K562 treated with DMSO at 1 percent for 12 hours (cell line): ENCODE results near the gene RNF217. TPM values are rescaled to one million over a fixed set of nuclear protein-coding genes. Genes with fewer than 3 reads are reported as not detected.

Experiments used
- total RNA-seq: library from RNA; unstranded; fragments of 300-600 nt; gene quantifications from 2 replicates; pipeline ENCODE4 v1.2.3, GENCODE V29; 2022; ENCODE audit not compliant: insufficient read depth

RNF217 gene, protein sequence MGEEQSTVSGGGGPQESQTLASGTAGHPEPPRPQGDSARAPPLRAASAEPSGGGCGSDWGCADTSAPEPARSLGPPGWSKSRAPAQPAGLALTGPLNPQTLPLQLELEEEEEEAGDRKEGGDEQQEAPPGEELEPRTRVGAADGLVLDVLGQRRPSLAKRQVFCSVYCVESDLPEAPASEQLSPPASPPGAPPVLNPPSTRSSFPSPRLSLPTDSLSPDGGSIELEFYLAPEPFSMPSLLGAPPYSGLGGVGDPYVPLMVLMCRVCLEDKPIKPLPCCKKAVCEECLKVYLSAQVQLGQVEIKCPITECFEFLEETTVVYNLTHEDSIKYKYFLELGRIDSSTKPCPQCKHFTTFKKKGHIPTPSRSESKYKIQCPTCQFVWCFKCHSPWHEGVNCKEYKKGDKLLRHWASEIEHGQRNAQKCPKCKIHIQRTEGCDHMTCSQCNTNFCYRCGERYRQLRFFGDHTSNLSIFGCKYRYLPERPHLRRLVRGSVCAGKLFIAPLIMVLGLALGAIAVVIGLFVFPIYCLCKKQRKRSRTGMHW
- 9.8 and 15.4 TPM in 2 replicates for total RNA-seq

DNA sequence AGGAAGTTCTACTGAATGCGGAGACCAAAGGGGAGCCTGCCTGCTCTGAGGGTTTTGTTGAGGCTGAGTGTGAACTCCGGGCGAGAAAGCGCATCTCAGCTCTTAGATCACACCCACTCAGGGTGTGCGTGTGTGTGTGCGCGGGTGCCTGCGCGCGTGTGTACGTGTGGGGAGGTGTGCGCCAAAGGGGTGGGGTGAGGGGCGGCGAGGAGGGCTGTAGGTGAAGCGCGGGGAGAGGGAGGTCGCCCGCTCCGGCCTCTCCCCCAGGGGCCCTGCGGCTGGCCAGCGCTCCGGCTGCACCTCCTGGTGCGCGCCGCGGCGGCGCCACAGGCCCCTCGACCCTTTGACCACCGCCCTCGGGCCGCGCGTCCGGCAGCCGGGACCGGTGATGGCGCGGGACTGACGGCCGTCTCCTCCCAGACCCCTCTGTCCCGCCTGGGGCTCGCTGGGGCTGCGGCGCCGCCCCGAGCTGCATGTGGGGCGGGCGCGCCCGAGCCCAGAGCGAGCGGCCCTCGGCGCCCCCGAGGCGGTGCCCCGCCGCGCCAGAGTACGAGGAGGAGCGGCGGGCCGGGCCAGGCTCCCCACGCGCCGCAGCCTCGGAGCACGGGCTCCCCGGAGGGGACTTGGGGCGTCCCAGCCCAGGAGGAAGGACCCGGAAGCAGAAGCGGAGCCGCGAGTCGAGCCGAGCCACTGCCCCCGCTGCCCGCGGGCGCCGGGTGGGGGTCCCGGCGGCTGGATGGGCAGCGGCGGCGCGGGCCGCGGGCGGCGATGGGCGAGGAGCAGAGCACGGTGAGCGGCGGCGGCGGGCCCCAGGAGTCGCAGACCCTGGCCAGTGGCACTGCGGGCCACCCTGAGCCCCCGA lies at the start of gene RNF217:
Gene RNF217 (plus strand): TSS at position 661 of the 862 bp plus-strand sequence. CDS start 108 bp downstream, at position 769.

Other genes starting within 250 kb of the RNF217 start
- gene TPD52L1, start 191.3 kb downstream of the RNF217 start, total RNA-seq: 108 and 112 TPM in 2 replicates